Neutrophil (primary cell): ENCODE data around the gene BPIFA2.
"Not testable (repeated sequence)": the region's sequence is repeated elsewhere in the genome, so short reads cannot be mapped to it uniquely, and the experiment has no call there.

Experiments
- H3K27ac ChIP-seq: fragments of 200-600 bp; sonication (generic); 2 replicates; pipeline ENCODE4 v1.5.1; 2016; ENCODE audit warnings: mild to moderate bottlenecking, moderate library complexity
- H3K27me3 ChIP-seq: fragments of 200-600 bp; sonication (generic); 2 replicates; pipeline ENCODE4 v1.6.0; 2016; ENCODE audit warnings: mild to moderate bottlenecking
- H3K36me3 ChIP-seq: fragments of 200-600 bp; sonication (generic); 2 replicates; pipeline ENCODE4 v1.5.1; 2017
- H3K4me1 ChIP-seq, 2 experiments: fragments of 200-600 bp in 1 of 2; sonication (generic) in 1 of 2; 1 replicate in 1 of 2; 2 replicates in 1 of 2; pipeline versions ENCODE4 v1.5.1 to v1.6.1; 2013 to 2016; ENCODE audit warnings: low read depth in 1 of 2, low read length in 1 of 2, mild to moderate bottlenecking in 1 of 2, moderate library complexity in 1 of 2; ENCODE audit not compliant: control insufficient read depth in 1 of 2, insufficient read depth in 1 of 2
- H3K4me3 ChIP-seq, 2 experiments: fragments of 200-600 bp in 1 of 2; sonication (generic) in 1 of 2; 1 replicate in 1 of 2; 2 replicates in 1 of 2; pipeline ENCODE4 v1.5.1; 2013 to 2016; ENCODE audit warnings: low read depth in 1 of 2, low read length in 1 of 2, mild to moderate bottlenecking in 1 of 2, moderate library complexity in 1 of 2
- H3K9me3 ChIP-seq: fragments of 200-600 bp; sonication (generic); 2 replicates; pipeline ENCODE4 v1.5.1; 2016
- TF ChIP-seq, protein P1 (sequence below): fragments of 200-600 bp; sonication (generic); IDR thresholded peaks from 2 replicates; pipeline ENCODE4 v1.5.1; 2016; ENCODE audit warnings: antibody characterized with exemption

BPIFA2 gene, protein sequence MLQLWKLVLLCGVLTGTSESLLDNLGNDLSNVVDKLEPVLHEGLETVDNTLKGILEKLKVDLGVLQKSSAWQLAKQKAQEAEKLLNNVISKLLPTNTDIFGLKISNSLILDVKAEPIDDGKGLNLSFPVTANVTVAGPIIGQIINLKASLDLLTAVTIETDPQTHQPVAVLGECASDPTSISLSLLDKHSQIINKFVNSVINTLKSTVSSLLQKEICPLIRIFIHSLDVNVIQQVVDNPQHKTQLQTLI

DNA sequence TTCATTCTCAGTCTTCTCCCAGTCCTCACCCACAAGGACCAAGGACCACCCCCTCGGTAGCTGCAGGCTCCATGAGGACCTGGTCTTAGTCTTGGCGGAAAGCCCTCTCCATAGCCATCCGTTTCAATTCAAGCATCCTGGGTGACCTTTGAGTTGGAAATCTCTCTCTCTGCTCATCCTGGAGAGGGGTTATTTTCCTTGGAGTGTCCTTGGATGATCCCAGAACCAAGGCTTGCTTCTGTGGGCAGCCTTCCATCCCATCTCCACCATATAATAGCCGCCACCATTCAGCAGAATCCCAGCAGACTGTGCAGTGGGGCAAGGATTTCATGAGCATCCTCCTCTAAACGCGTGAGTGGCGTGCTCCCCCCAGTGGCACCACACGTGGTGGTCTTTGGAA is at the start of gene BPIFA2:
Gene BPIFA2 (plus strand): TSS at position 301 of the 400 bp plus-strand sequence. CDS start 987 bp downstream, outside the sequence.
- Histone ChIP-seq H3K36me3 (no peaks in the 10 kb centered on the region), H3K27me3 (peaks cover 3% of the 10 kb centered on the region), H3K4me3 (no peak within 1 kb of the TSS), H3K4me1 (no peaks in the 10 kb centered on the region), H3K9me3 (no peaks in the 10 kb centered on the region), H3K27ac (no peak within 1 kb of the TSS)
- TF ChIP-seq, protein P1, sequence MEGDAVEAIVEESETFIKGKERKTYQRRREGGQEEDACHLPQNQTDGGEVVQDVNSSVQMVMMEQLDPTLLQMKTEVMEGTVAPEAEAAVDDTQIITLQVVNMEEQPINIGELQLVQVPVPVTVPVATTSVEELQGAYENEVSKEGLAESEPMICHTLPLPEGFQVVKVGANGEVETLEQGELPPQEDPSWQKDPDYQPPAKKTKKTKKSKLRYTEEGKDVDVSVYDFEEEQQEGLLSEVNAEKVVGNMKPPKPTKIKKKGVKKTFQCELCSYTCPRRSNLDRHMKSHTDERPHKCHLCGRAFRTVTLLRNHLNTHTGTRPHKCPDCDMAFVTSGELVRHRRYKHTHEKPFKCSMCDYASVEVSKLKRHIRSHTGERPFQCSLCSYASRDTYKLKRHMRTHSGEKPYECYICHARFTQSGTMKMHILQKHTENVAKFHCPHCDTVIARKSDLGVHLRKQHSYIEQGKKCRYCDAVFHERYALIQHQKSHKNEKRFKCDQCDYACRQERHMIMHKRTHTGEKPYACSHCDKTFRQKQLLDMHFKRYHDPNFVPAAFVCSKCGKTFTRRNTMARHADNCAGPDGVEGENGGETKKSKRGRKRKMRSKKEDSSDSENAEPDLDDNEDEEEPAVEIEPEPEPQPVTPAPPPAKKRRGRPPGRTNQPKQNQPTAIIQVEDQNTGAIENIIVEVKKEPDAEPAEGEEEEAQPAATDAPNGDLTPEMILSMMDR: no peak

DNA sequence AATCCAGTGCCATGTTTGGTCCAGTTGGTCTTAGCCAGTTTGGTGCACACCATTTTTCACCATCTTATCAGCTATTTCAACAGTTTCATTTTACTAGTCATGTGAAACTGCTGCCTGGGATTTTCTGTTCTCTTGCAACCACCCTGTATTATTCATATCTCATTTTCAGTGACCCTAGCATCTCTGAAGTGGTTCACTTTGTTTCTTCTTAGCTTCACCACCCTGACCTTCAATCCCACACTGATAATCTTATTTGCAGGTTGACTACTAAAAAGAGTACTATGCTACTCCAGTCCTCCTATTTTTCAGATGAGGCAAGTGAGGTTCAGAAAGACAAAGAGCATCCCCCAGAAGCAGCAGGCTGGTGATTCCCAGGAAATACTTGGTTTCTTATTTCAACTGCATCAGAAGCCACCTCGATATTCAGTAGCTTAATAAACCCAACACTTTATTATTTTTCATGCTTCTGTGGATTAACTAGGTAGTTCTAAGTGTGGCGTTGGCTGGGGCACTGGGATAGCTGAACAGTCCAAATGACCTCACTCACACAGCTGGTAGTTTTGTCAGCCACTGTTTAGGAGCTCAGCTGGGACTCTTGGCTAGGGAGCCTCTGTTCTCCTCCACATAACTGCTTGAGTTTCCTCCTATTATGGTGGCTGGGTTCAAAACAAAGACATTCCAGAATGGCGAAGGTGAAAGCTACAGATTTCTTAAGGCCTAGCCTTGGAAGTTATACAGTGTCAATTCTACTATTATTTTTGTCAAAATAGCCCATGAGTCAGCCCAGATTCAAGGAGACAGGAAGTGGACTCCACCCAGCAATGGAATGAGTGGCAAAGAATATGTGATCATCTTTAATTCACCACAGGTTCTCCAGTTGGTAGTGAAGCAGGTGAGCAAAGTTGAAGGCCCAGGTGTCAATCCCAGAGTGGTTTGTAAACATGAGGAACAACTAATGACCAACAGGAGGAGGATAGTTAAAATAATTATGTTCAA is 47.9 kb upstream of the BPIFA2 start:
- TF ChIP-seq, protein P1: no peak
- no peaks in the 10 kb centered on the region for H3K9me3 ChIP-seq
- peaks cover 13% of the 10 kb centered on the region for H3K27me3 ChIP-seq
- H3K27ac ChIP-seq: no peak overlapping the region
- H3K4me1 ChIP-seq: no peaks in the 10 kb centered on the region
- no peak overlapping the region for H3K4me3 ChIP-seq
- no peaks in the 10 kb centered on the region for H3K36me3 ChIP-seq

DNA sequence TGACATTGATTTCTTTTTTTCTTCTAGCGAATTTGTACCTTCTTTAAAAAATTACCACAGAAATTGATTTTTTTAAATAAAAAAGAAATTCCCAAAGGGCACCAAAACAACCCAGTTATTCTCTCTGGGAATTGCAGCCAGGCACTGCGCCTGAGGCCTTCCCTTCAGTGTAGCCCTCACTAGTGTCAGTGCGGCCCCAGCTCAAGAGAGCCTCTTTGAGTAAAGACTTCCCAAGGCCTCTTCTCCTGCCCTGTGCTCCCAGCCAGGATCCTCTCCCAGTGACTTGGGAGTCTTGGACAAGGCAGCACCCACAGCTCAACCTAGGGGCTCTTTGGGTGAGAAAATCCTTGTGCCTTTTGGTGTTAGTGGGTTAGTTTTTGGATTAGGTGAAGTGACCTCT is 47.0 kb upstream of the BPIFA2 start:
- no peaks in the 10 kb centered on the region for H3K9me3 ChIP-seq
- TF ChIP-seq, protein P1: no peak
- H3K4me1 ChIP-seq: no peaks in the 10 kb centered on the region
- no peak overlapping the region for H3K4me3 ChIP-seq
- no peaks in the 10 kb centered on the region for H3K36me3 ChIP-seq
- H3K27ac ChIP-seq: no peak overlapping the region
- H3K27me3 ChIP-seq: peaks cover 13% of the 10 kb centered on the region

DNA sequence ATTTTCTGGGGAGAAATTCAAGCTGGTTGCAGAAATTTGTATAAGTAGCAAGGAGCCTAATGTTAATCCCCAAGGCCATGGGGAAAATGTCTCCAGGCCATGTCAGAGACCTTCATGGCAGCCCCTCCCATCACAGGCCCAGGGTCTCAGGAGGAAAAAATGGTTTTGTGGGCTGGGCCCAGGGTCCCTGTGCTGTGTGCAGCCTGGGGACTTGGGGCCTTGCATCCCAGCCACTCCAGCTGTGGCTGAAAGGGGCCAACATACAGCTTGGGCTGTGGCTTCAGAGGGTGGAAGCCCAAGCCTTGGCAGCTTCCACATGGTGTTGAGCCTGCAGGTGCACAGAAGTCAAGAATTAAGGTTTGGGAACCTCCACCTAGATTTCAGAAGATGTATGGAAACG is 45.7 kb upstream of the BPIFA2 start:
- not testable (repeated sequence) for H3K36me3 ChIP-seq, H3K4me3 ChIP-seq, H3K27ac ChIP-seq, H3K9me3 ChIP-seq, H3K4me1 ChIP-seq
- H3K27me3 ChIP-seq: peaks cover 19% of the 10 kb centered on the region

DNA sequence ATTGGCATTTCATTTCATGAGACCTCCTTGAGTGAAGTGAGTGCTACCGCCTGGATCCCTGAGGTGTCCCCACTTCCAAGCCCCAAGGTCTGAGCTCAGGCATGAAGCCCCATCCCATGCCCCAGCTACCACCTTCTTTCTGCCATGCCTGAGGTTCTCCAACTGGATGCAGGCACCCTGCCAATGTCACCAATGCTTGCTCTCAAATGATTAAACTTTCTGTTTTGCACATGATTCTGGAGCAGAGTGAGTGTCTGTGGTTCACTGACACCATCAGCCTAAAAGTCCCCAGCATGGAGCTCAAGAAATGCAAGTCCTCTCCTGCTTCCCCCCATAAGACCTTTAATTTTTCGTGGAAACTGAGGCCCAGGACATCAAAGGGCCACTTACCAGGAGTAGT is 43.7 kb upstream of the BPIFA2 start:
- TF ChIP-seq, protein P1: no peak
- no peak overlapping the region for H3K4me3 ChIP-seq
- no peaks in the 10 kb centered on the region for H3K9me3 ChIP-seq

DNA sequence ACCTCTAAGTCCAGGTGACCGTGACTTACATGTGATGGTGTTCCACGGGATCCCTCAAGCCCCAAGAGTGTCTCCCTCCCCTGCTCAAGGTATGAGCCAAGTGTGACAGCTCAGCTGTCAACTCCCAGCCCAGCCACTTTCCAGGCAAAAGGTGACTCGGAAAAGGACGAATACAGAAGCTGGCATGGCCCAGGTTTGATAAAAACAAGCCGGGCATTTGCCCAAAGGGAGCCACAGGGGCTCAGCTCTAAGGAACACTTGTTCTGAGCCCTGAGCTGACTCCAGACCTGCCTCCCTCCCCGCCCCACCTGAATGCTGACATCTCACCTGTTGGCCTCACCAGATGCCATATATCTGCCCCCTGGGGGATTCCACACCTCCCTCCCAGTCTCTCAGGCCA is 43.0 kb upstream of the BPIFA2 start:
- no peaks in the 10 kb centered on the region for H3K4me1 ChIP-seq
- no peak overlapping the region for H3K4me3 ChIP-seq
- H3K36me3 ChIP-seq: no peaks in the 10 kb centered on the region
- TF ChIP-seq, protein P1: no peak
- H3K27me3 ChIP-seq: peaks cover 18% of the 10 kb centered on the region
- H3K9me3 ChIP-seq: no peaks in the 10 kb centered on the region
- H3K27ac ChIP-seq: no peak overlapping the region

More for the DNA sequence above, 43.7 kb upstream of the BPIFA2 start:
- Histone ChIP-seq H3K27me3 (peaks cover 18% of the 10 kb centered on the region), H3K27ac (no peak overlapping the region), H3K4me1 (no peaks in the 10 kb centered on the region), H3K36me3 (no peaks in the 10 kb centered on the region)
